Endodermal cell (in vitro differentiated cells): Measurements from ENCODE around the gene OR13J1. TPM values are rescaled to one million over a fixed set of nuclear protein-coding genes. Genes with fewer than 3 reads are reported as not detected.
"Not testable (repeated sequence)": the region's sequence is repeated elsewhere in the genome, so short reads cannot be mapped to it uniquely, and the experiment has no call there.

Experiments
- DNase-seq: peaks from one replicate; pipeline ENCODE4 v3.0.0-alpha.2; 2017
- H3K27ac ChIP-seq: 2 replicates; pipeline ENCODE4 v1.5.1; 2013; ENCODE audit warnings: mild to moderate bottlenecking, low read depth, low read length, moderate library complexity
- H3K27me3 ChIP-seq: 2 replicates; pipeline ENCODE4 v1.6.1; 2013; ENCODE audit warnings: mild to moderate bottlenecking, low read length, moderate library complexity; ENCODE audit not compliant: insufficient read depth, control insufficient read depth, poor library complexity, severe bottlenecking
- H3K36me3 ChIP-seq: 2 replicates; pipeline ENCODE4 v1.7.0; 2013; ENCODE audit warnings: mild to moderate bottlenecking, low read length, moderate library complexity; ENCODE audit not compliant: control insufficient read depth, insufficient read depth
- H3K4me1 ChIP-seq: one replicate; pipeline ENCODE4 v1.7.0; 2013; ENCODE audit warnings: low read length; ENCODE audit not compliant: control insufficient read depth, insufficient read depth
- H3K4me3 ChIP-seq: 2 replicates; pipeline ENCODE4 v1.5.1; 2013; ENCODE audit warnings: mild to moderate bottlenecking, low read length, moderate library complexity
- H3K9ac ChIP-seq: 2 replicates; pipeline ENCODE4 v1.6.1; 2013; ENCODE audit warnings: mild to moderate bottlenecking, low read length, moderate library complexity; ENCODE audit not compliant: poor library complexity, severe bottlenecking; ENCODE audit errors: extremely low read depth
- H3K9me3 ChIP-seq: 2 replicates; pipeline ENCODE4 v1.6.1; 2013; ENCODE audit warnings: mild to moderate bottlenecking, low read length, moderate library complexity; ENCODE audit not compliant: control insufficient read depth
- H3K27ac Mint-ChIP-seq: 2 replicates; pipeline ENCODE4 v1.8.0; 2020; ENCODE audit warnings: mixed read lengths
- H3K27me3 Mint-ChIP-seq: 2 replicates; pipeline ENCODE4 v1.8.0; 2021; ENCODE audit warnings: mild to moderate bottlenecking, mixed read lengths; ENCODE audit not compliant: insufficient read depth
- H3K36me3 Mint-ChIP-seq: 2 replicates; pipeline ENCODE4 v1.8.0; 2020; ENCODE audit warnings: low read depth, mixed read lengths
- H3K4me1 Mint-ChIP-seq: 2 replicates; pipeline ENCODE4 v1.8.0; 2020; ENCODE audit warnings: mixed read lengths
- H3K4me3 Mint-ChIP-seq: 2 replicates; pipeline ENCODE4 v1.8.0; 2020; ENCODE audit warnings: mild to moderate bottlenecking, moderate library complexity, mixed read lengths
- H3K9me3 Mint-ChIP-seq: 2 replicates; pipeline ENCODE4 v1.8.0; 2020; ENCODE audit warnings: mild to moderate bottlenecking, mixed read lengths
- CTCF ChIP-seq: fragments of 200-600 bp; sonication (generic); conservative IDR thresholded peaks from 2 replicates; pipeline ENCODE4 v1.5.0; 2021; ENCODE audit warnings: antibody characterized with exemption, mild to moderate bottlenecking
- WGBS, 2 experiments: methylation state at CpG; one replicate each; pipeline versions ENCODE4 v1.1.5 to v1.1.7; 2013; ENCODE audit warnings: missing lambda C conversion rate in 2 of 2, mixed read lengths in 1 of 2; ENCODE audit not compliant: insufficient coverage in 1 of 2, insufficient read length in 1 of 2; 5-methylcytosine and 5-hydroxymethylcytosine counted together
- total RNA-seq, 2 donors: library from RNA; stranded (reverse); fragmentation: NEBNext Ultra II Directional in 1 of 2; extraction: Animal tissue kit (Norgen Biotek cat#: 25700) in 1 of 2; gene quantifications; 2 replicates in 1 of 2; 3 replicates in 1 of 2; pipeline ENCODE4 v1.2.1, GENCODE V29; 2021

OR13J1 gene
- total RNA-seq, 2 donors from 2014 or later = not detected

- H3K9ac ChIP-seq = no peak overlapping the region
- H3K9me3 ChIP-seq = no peaks in the 10 kb centered on the region
- Mint-ChIP-seq H3K27me3 (no peaks in the 10 kb centered on the region), H3K36me3 (no peaks in the 10 kb centered on the region), H3K4me1 (peaks cover 10% of the 10 kb centered on the region), H3K9me3 (no peaks in the 10 kb centered on the region), H3K4me3 (no peak overlapping the region), H3K27ac (no peak overlapping the region)
- DNase-seq = no peak
- H3K4me3 ChIP-seq = no peak overlapping the region
- TF ChIP-seq CTCF = no peak
- H3K4me1 ChIP-seq = peaks cover 3% of the 10 kb centered on the region
- WGBS, 2 experiments = 91 to 94% methylated on average over 2 to 4 of the region's 4 CpGs
- H3K36me3 ChIP-seq = no peaks in the 10 kb centered on the region
- H3K27ac ChIP-seq = no peak overlapping the region
- H3K27me3 ChIP-seq = no peaks in the 10 kb centered on the region
Observed at GRCh38 chr9:35917261-35917660, 47.1 kb upstream of the OR13J1 start.

- 87 to 88% methylated on average over 11 to 16 of the region's 16 CpGs for WGBS, 2 experiments
- H3K27me3 Mint-ChIP-seq = no peaks in the 10 kb centered on the region
- peaks cover 3% of the 10 kb centered on the region for H3K4me1 ChIP-seq
- no peaks in the 10 kb centered on the region for H3K9me3 Mint-ChIP-seq
- H3K27ac ChIP-seq = no peak overlapping the region
- H3K27me3 ChIP-seq = no peaks in the 10 kb centered on the region
- peak; percentile 59 for DNase-seq
- no peaks in the 10 kb centered on the region for H3K36me3 ChIP-seq
- no peak overlapping the region for H3K9ac ChIP-seq
- no peak for TF ChIP-seq CTCF
- H3K4me1 Mint-ChIP-seq = peaks cover 10% of the 10 kb centered on the region
- H3K27ac Mint-ChIP-seq = no peak overlapping the region
- no peak overlapping the region for H3K4me3 ChIP-seq
- H3K36me3 Mint-ChIP-seq = no peaks in the 10 kb centered on the region
- H3K4me3 Mint-ChIP-seq = no peak overlapping the region
- no peaks in the 10 kb centered on the region for H3K9me3 ChIP-seq
Observed at GRCh38 chr9:35915681-35916294, 45.6 kb upstream of the OR13J1 start.

GRCh38 chr9:35914301-35914807, 44.2 kb upstream of the OR13J1 start:
- Mint-ChIP-seq H3K9me3 (no peaks in the 10 kb centered on the region), H3K36me3 (no peaks in the 10 kb centered on the region), H3K4me3 (no peak overlapping the region), H3K27ac (no peak overlapping the region), H3K4me1 (peaks cover 15% of the 10 kb centered on the region), H3K27me3 (no peaks in the 10 kb centered on the region)
- H3K9me3 ChIP-seq = no peaks in the 10 kb centered on the region
- peak; percentile 77 for DNase-seq
- 56 to 84% methylated on average over 4 to 9 of the region's 9 CpGs for WGBS, 2 experiments
- H3K4me3 ChIP-seq = no peak overlapping the region
- no peak for TF ChIP-seq CTCF
- H3K9ac ChIP-seq = no peak overlapping the region
- H3K4me1 ChIP-seq = peaks cover 3% of the 10 kb centered on the region
- no peaks in the 10 kb centered on the region for H3K36me3 ChIP-seq
- H3K27ac ChIP-seq = no peak overlapping the region
- H3K27me3 ChIP-seq = no peaks in the 10 kb centered on the region

DNA sequence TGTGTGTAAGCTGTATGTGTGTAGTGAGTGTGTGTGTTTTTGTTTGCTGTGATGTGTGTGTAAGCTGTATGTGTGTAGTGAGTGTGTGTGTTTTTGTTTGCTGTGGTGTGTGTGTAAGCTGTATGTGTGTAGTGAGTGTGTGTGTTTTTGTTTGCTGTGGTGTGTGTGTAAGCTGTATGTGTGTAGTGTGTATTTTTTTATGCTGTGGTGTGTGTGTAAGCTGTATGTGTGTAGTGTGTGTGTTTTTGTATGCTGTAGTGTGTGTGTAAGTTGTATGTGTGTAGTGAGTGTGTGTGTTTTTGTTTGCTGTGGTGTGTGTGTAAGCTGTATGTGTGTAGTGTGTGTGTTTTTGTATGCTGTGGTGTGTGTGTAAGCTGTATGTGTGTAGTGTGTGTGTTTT, 43.2 kb upstream of the OR13J1 start:
- DNase-seq, H3K36me3 Mint-ChIP-seq, H3K27me3 Mint-ChIP-seq, H3K4me1 ChIP-seq, H3K4me3 Mint-ChIP-seq, H3K4me3 ChIP-seq, H3K27ac Mint-ChIP-seq, H3K36me3 ChIP-seq, H3K27me3 ChIP-seq, H3K9me3 Mint-ChIP-seq, H3K9ac ChIP-seq, H3K27ac ChIP-seq, H3K9me3 ChIP-seq: not testable (repeated sequence)
- peaks cover 24% of the 10 kb centered on the region for H3K4me1 Mint-ChIP-seq
